Peyer's patch (tissue), 4 donors: Measurements from ENCODE around the gene PDIA5. TPM values are rescaled to one million over a fixed set of nuclear protein-coding genes. Genes with fewer than 3 reads are reported as not detected.
A peak's percentile ranks its signal among the peaks of the same experiment; 100 is the strongest.

ENCODE experiments used
- DNase-seq, 3 donors: peaks; one replicate each; pipeline ENCODE4 v3.0.0-alpha.2; 2017 to 2019
- H3K27ac ChIP-seq, 4 donors: fragments of 200-600 bp; sonication (generic); one replicate each; pipeline ENCODE4 v1.5.1; 2016 to 2019
- H3K27me3 ChIP-seq, 2 donors: fragments of 200-600 bp; sonication (generic); one replicate each; pipeline ENCODE4 v1.5.1; 2019
- H3K36me3 ChIP-seq, 3 donors: fragments of 200-600 bp; sonication (generic); one replicate each; pipeline ENCODE4 v1.5.1; 2016 to 2019
- H3K4me1 ChIP-seq, 4 donors: fragments of 200-600 bp; sonication (generic); one replicate each; pipeline ENCODE4 v1.5.1; 2016 to 2019
- H3K4me3 ChIP-seq, 4 donors: fragments of 200-600 bp; sonication (generic); 1 replicate in 3 of 4; 2 replicates in 1 of 4; pipeline ENCODE4 v1.5.1; 2016 to 2019; ENCODE audit warnings: mild to moderate bottlenecking in 1 of 4
- H3K9me3 ChIP-seq, 4 donors: fragments of 200-600 bp; sonication (generic); one replicate each; pipeline ENCODE4 v1.5.1; 2016 to 2019; ENCODE audit warnings: mild to moderate bottlenecking in 1 of 4
- CTCF ChIP-seq, 6 experiments: fragments of 450-650 bp in 4 of 6; fragments of 200-600 bp in 2 of 6; sonication (generic) in 1 of 6; IDR thresholded peaks; one replicate each; pipeline ENCODE4 v1.5.1; 2017 to 2019; ENCODE audit warnings: antibody characterized with exemption in 6 of 6, mild to moderate bottlenecking in 3 of 6, moderate library complexity in 1 of 6
- POLR2A ChIP-seq, 2 donors: fragments of 450-650 bp; IDR thresholded peaks; one replicate each; pipeline ENCODE4 v1.5.1; 2017; ENCODE audit warnings: antibody characterized with exemption in 2 of 2, mild to moderate bottlenecking in 2 of 2, moderate library complexity in 2 of 2
- total RNA-seq, 4 donors: library from RNA; depleted of rRNA; stranded (reverse); fragments of >200 nt; gene quantifications; one replicate each; pipeline ENCODE4 v1.1.0, GENCODE V29; 2016

Gene PDIA5
- total RNA-seq, 4 donors from 2014 or later, result 13.7 to 63.5 (median 19.4) TPM

GRCh38 chr3:123139522-123139921 lies 72.7 kb downstream of the PDIA5 start:
- Histone ChIP-seq H3K4me3 (no peak overlapping the region), H3K36me3 (peaks cover 0 to 4% (median 0%) of the 10 kb centered on the region in 3 donors), H3K4me1 (no peaks in the 10 kb centered on the region), H3K27ac (no peak overlapping the region), H3K27me3 (no peaks in the 10 kb centered on the region), H3K9me3 (no peaks in the 10 kb centered on the region)
- no peak for DNase-seq
- no peak for TF ChIP-seq CTCF (IDR thresholded peaks at IDR 0.05)

GRCh38 chr3:123140550-123140949 lies 73.7 kb downstream of the PDIA5 start:
- DNase-seq, result no peak
- H3K4me3 ChIP-seq, result no peak overlapping the region
- no peaks in the 10 kb centered on the region for H3K27me3 ChIP-seq
- H3K36me3 ChIP-seq, result peaks cover 0 to 10% (median 0%) of the 10 kb centered on the region in 3 donors
- TF ChIP-seq CTCF (IDR thresholded peaks at IDR 0.05) (no peak), POLR2A (IDR thresholded peaks at IDR 0.05) (no peak)
- no peaks in the 10 kb centered on the region for H3K9me3 ChIP-seq
- H3K4me1 ChIP-seq, result no peaks in the 10 kb centered on the region
- no peak overlapping the region for H3K27ac ChIP-seq

- Histone ChIP-seq H3K36me3 (peaks cover 0 to 16% (median 0%) of the 10 kb centered on the region in 3 donors), H3K27me3 (no peaks in the 10 kb centered on the region), H3K4me3 (no peak overlapping the region), H3K4me1 (no peaks in the 10 kb centered on the region), H3K9me3 (no peaks in the 10 kb centered on the region), H3K27ac (no peak overlapping the region)
- no peak for DNase-seq
- TF ChIP-seq CTCF (IDR thresholded peaks at IDR 0.05) (no peak), POLR2A (IDR thresholded peaks at IDR 0.05) (no peak)
Observed at GRCh38 chr3:123141276-123141675, 74.5 kb downstream of the PDIA5 start.

- peak overlapping the region in 2 of 4 donors; percentile 53 to 56 for H3K27ac ChIP-seq
- H3K36me3 ChIP-seq, result peaks cover 0 to 29% (median 0%) of the 10 kb centered on the region in 3 donors
- no peaks in the 10 kb centered on the region for H3K9me3 ChIP-seq
- TF ChIP-seq CTCF (IDR thresholded peaks at IDR 0.05) (no peak), POLR2A (IDR thresholded peaks at IDR 0.05) (no peak)
- no peak overlapping the region for H3K4me3 ChIP-seq
- H3K4me1 ChIP-seq, result no peaks in the 10 kb centered on the region
- no peaks in the 10 kb centered on the region for H3K27me3 ChIP-seq
- peak in 2 of 3 donors; percentile 67 to 77 for DNase-seq
Observed at GRCh38 chr3:123143669-123144411, 77.0 kb downstream of the PDIA5 start.

- H3K27me3 ChIP-seq, result no peaks in the 10 kb centered on the region
- H3K36me3 ChIP-seq, result peaks cover 0 to 49% (median 0%) of the 10 kb centered on the region in 3 donors
- H3K9me3 ChIP-seq, result no peaks in the 10 kb centered on the region
- no peaks in the 10 kb centered on the region for H3K4me1 ChIP-seq
- TF ChIP-seq CTCF (IDR thresholded peaks at IDR 0.05) (no peak), POLR2A (IDR thresholded peaks at IDR 0.05) (no peak)
- DNase-seq, result no peak
- no peak overlapping the region for H3K27ac ChIP-seq
- H3K4me3 ChIP-seq, result no peak overlapping the region
Observed at GRCh38 chr3:123147754-123148535, 81.1 kb downstream of the PDIA5 start.
